Activated naive CD4-positive, alpha-beta T cell treated with Interleukin-2 at 50 U/mL for 16 hours (primary cell): ENCODE results near the gene SMCHD1.
A peak's percentile ranks its signal among the peaks of the same experiment; 100 is the strongest.
"Not testable (repeated sequence)": the region's sequence is repeated elsewhere in the genome, so short reads cannot be mapped to it uniquely, and the experiment has no call there.

Source experiments
- DNase-seq: peaks from one replicate; pipeline ENCODE4 v3.0.0-alpha.2; 2020

Gene SMCHD1

GRCh38 chr18:2822213-2822921 is 166.8 kb downstream of the SMCHD1 start:
- no peak for DNase-seq

- DNase-seq = no peak
Observed at GRCh38 chr18:2823202-2823601, 167.7 kb downstream of the SMCHD1 start.

GRCh38 chr18:2823966-2824365 is 168.4 kb downstream of the SMCHD1 start:
- DNase-seq = no peak

DNA sequence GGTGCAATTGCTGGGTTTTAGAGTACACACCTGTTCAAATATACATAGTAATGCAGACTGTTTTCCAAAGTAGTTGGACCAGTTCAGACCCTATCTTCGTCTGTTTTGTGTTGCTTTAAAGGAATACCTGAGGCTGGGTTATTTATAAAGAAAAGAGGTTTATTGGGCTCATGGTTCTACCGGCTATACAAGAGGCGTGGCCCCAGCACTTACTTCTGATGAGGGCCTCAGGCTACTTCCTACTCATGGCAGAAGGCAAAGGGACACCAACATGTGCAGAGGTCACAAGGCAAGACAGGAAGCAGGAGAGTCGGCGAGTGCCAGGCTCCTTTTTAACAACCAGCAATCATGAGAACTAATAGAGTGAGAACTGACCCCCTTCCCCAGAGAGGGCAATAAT is 169.3 kb downstream of the SMCHD1 start:
- no peak for DNase-seq

GRCh38 chr18:2825613-2826175 is 170.2 kb downstream of the SMCHD1 start:
- no peak for DNase-seq

- DNase-seq = no peak
Observed at GRCh38 chr18:2826581-2826980, 171.1 kb downstream of the SMCHD1 start.

DNA sequence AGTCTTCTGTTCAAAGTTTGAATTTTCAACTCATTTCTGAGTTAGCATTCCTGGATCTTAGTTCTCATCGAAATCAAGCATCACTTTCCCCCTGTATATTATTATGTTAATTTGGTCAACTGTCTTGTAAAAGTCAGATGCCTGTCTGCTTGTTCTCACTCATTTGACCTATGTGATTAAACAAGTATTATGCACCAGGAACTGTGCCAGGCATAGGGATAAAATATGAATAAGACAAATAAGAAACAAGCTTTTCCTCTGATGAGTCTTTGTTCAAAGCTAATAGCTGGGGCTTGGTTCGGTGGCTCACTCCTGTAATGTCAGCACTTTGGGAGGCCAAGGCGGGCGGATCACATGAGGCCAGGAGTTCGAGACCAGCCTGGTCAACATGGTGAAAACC is 171.5 kb downstream of the SMCHD1 start:
- DNase-seq = no peak

GRCh38 chr18:2836118-2836517 is 180.6 kb downstream of the SMCHD1 start:
- not testable (repeated sequence) for DNase-seq

DNA sequence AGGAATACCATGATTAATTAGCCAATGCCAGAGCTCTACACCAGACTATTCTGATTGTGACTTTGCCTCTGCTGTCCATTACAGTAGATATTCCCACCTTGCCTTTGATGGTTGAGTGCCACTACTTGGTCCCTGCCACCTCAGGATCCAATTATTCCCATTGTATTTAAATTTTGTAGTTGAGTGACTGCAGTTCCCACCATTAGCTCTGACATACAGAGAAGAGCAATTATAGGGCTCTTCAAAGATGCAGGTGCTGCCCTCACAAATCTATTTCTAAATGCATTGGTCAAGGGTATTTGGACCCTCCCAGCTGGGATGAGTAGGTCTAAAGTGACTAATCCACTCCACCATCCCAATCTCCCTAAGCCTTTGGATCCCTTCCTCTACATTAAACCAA is 181.8 kb downstream of the SMCHD1 start:
- DNase-seq = not testable (repeated sequence)

- DNase-seq = no peak
Observed at GRCh38 chr18:2839202-2839601, 183.7 kb downstream of the SMCHD1 start.

- no peak for DNase-seq
Observed at GRCh38 chr18:2840521-2840920, 185.0 kb downstream of the SMCHD1 start.

DNA sequence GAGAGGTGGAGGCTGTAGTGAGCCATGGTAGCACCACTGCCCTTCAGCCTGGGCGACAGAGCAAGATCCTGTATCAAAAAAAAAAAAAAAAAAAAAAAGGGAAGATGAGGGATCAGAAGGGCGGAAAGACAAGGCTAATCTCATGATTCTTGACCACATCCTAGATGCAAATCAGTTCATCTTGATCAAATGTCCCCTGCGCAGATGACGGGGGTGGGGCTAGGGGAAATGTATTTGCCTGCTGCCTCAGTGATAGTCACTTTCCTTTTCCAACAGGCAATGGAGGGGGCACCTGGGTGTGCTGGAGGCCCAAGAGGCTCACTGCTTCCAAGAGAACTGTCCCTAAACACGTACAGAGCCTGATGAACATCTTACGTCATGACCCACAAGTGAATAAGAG is 187.6 kb downstream of the SMCHD1 start:
- no peak for DNase-seq

- DNase-seq = no peak
Observed at GRCh38 chr18:2845172-2845571, 189.6 kb downstream of the SMCHD1 start.

- DNase-seq = peak; percentile 45
Observed at GRCh38 chr18:2846636-2847316, 191.2 kb downstream of the SMCHD1 start, which contains the start of gene EMILIN2. TSS of gene EMILIN2 (plus strand) at chr18:2847006. CDS start at chr18:2847189, 183 bp downstream.

GRCh38 chr18:2847317-2848246 is 192.1 kb downstream of the SMCHD1 start:
- DNase-seq = peak; percentile 23

GRCh38 chr18:2848247-2849246 is 193.0 kb downstream of the SMCHD1 start:
- DNase-seq = no peak

DNA sequence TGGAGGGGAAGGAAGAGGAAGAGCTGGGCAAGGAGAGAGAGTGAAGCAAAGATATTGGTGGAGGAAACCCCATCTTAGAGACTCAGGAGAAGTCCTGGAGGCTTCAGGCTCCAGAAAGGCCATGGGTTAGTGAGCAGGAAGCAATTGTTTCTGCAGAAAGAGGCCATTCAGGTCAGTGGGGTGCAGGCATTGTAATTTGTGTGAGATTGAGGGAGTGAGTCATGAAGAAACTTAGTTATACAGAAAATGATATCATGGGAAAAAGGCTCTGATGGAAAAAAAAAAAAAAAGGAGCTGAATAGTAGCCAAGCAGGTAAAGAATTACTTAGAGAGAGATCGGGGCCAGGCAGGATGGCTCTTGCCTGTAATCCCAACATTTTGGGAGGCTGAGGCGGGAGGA is 195.3 kb downstream of the SMCHD1 start:
- DNase-seq = no peak

- no peak for DNase-seq
Observed at GRCh38 chr18:2851771-2852170, 196.2 kb downstream of the SMCHD1 start.

DNA sequence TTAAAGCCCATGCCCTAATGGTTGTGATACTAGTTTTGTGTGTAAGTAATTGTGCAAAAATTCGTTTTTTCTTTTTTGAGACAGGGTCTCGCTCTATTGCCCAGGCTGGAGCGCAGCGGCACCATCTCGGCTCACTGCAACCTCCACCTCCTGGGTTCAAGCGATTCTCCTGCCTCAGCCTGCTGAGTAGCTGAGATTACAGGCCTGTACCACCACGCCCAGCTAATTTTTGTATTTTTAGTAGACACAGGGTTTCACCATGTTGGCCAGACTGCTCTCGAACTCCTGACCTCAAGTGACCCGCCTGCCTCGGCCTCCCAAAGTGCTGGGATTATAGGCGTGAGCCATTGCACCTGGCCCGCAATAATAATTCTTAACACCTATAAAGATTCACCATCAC is 196.9 kb downstream of the SMCHD1 start:
- not testable (repeated sequence) for DNase-seq

GRCh38 chr18:2853173-2853925 is 197.8 kb downstream of the SMCHD1 start:
- no peak for DNase-seq
